K562 (cell line): ENCODE data around the gene PGK2.

Experiments used
- BMI1 ChIP-seq: fragments of 150-350 bp; IDR thresholded peaks from 2 replicates; pipeline ENCODE4 v1.6.1; 2014; ENCODE audit warnings: low read length
- L3MBTL2 ChIP-seq: fragments of 450-650 bp; IDR thresholded peaks from 2 replicates; pipeline ENCODE4 v1.6.1; 2016; ENCODE audit warnings: mild to moderate bottlenecking, moderate library complexity

DNA sequence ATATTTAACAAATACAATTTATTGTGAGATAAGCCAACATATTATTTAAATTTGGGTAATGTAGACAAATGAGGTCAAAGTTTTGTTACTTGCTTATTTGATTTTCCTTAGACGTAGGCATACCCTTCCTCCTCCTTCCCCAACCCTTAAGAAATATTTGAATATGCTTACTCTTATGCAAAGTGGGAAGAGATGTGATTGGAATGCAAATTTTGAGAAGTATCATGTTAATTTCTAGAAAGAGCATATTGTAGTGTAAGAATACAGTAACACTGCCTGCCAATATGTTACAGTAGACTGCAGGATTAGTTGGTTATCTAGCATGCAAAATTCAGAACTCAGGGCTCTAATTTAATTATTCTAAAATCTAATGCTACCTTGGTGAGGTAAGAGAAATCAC is 46.3 kb upstream of the PGK2 start:
- no peak for TF ChIP-seq L3MBTL2
- TF ChIP-seq BMI1 = no peak
